HG03045 (cell line): Measurements from ENCODE around the gene ID1.
A peak's percentile ranks its signal among the peaks of the same experiment; 100 is the strongest.
"Not testable (repeated sequence)": the region's sequence is repeated elsewhere in the genome, so short reads cannot be mapped to it uniquely, and the experiment has no call there.

ENCODE experiments used
- ATAC-seq: cut with Tn5 transposase; IDR thresholded peaks from one replicate; pipeline ENCODE4 v1.9.1; 2021; ENCODE audit warnings: mild to moderate bottlenecking, moderate library complexity; ENCODE audit not compliant: unreplicated experiment

Gene ID1

GRCh38 chr20:31596831-31597480, 8.1 kb upstream of the ID1 start:
- ATAC-seq: no peak

- ATAC-seq: no peak
Measured at GRCh38 chr20:31597481-31597855, 7.6 kb upstream of the ID1 start.

DNA sequence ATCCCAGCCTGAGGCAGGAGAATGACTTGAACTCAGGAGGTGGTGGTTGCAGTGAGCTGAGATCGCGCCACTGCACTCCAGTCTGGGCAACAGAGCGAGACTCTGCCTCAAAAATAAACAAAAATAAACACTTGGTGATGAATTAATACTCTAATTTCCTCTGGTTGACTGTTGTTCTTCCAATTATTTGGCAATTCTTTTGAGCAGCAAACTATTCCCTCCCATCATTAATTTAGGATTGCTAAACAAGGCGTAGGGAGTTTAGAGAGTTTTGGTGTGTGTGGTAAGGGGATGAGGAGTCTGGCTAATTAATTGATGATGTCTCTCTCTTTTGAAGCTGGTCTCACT, 2.7 kb upstream of the ID1 start:
- no peak for ATAC-seq

DNA sequence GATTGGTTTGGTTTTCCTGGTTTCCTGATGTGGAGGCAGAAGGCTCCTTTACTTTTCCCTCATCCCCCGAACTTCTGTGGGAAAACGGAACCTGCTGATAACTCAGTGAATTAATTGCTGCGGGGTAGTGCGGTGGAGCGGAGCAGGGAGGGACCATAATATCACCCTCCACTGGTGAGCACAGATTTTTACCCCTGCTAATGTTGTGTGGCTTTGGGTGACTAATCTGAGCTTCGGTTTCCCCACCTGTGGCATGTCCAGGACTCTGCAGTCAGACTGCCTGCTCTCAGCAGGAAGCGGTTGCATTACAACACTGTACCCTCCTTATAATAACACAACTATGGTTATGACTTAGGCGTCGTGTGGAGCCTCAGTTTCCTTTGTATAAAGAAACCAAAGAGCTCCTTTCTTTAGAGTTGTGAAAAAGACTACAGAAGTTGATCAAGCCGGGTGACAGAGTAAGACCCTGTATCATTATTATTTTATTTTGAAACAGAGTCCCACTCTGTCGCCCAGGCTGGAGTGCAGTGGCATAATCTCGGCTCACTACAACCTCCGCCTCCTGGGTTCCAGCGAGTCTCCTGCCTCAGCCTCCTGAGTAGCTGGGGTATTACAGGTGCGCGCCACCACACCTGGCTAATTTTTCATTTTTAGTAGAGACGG, 2.2 kb upstream of the ID1 start:
- ATAC-seq: peak; percentile 46

DNA sequence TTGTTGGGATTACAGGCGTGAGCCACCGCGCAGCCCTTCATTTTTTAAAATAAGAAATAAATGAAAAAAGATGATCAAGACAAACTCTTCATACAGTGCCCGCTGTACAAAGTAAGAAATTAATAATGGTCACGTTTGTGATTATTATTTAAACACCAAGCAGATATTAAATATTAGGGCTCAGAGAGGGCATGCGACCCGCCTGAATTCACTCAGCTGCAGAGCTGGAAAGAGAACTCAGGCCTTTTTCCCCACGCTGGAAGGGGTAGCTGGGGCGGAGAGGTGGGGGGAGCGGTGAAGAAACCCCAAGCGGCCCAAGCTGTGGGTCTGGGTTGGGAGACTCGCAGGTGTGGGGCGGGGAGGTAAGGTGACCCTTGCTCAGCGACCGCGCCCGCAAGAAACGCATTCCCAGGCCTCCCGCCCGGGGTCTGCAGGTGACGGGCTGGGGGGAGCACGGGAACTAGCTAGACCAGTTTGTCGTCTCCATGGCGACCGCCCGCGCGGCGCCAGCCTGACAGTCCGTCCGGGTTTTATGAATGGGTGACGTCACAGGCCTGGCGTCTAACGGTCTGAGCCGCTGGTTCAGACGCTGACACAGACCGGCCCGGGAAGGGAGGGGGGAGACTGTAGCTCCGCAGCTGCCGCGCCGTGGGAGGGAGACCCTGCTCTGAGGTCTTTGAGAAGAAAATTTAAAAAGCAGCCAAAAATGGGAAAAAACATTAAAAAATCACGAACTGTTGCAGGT, 1.1 kb upstream of the ID1 start:
- ATAC-seq: peak; percentile 44

DNA sequence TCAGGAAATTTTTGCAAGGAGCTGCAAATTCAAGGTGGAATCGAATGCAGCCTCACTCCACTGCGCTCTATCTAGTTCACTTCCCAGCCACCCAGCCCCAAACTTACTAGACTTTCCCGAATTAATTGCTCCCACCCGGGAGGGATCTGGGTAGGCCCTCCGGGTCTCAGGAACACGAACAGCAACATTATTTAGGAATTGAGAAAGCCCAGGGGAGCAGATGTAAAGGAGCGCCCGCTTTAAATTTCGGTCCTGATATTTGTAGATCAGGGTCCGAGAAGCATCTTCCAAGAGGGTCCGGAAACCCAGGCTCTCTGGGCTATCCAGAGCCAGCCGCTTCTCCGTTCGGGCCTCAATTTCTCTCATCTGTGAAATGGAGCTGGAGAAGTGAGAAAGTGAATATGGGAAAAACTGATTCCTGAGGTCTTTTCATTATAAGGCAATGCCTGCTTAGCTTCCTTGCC, 490 bp upstream of the ID1 start:
- ATAC-seq: no peak

DNA sequence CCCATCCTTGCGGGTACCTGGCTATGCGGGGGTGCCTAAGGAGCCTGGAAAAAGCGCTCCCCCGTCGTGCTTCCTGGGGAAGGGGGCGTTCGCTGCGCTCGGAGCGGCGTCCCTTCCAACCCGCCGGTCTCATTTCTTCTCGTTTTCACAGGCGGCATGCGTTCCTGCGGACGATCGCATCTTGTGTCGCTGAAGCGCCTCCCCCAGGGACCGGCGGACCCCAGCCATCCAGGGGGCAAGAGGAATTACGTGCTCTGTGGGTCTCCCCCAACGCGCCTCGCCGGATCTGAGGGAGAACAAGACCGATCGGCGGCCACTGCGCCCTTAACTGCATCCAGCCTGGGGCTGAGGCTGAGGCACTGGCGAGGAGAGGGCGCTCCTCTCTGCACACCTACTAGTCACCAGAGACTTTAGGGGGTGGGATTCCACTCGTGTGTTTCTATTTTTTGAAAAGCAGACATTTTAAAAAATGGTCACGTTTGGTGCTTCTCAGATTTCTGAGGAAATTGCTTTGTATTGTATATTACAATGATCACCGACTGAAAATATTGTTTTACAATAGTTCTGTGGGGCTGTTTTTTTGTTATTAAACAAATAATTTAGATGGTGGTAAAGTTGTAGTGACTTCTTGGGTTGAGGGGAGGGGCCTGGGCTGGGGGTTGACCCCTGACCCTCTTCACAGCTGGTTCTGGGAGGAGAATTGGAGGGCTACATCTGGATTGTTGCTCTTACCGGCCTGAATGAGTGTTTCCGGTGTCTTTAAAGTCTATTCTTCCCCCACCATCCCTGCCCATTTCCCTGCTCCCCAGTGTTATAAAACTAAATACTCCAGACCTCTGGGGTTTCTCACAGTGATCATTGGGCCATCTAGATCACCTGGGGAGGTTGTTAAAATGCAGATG, 1.1 kb downstream of the ID1 start:
- no peak for ATAC-seq

DNA sequence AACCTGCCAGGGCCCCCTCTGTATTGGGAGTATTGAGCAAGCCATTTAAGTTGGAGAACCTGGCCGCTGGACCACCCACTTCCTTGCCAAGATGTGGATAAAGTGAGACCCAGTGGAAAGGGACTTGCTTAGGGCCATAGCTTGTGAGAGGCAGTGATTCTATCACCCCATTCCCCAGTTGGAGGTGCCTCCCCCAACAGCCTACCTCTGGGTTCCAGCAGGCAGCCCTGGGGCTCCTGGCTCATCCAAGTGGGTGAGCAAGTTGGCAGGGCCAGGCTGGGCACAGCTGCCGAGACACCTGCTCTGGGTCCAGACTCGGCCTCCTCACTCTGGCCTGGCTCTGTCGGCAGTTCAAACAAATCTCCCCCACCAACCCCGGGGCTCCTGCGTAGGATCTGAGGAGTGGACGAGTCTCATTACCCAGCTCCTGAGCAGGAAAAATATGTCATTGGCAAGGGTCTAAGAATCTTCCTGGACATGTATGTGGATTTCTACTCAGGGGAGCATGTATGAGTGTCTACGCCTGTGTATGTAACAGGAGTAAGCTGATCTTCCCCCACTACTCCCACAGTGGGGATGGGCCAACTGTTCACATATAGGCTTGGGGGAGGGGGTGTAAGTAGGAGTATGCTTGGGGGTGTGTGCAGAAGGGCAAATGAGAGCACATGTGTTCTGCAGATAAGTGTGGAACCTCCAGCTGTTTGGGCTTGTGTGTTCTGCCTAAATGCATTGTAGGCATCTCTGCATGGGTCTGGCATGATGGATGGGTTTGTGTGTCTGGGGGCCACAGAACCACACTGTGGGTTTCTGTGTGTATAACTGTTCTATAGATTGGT, 1.9 kb downstream of the ID1 start:
- ATAC-seq: no peak

DNA sequence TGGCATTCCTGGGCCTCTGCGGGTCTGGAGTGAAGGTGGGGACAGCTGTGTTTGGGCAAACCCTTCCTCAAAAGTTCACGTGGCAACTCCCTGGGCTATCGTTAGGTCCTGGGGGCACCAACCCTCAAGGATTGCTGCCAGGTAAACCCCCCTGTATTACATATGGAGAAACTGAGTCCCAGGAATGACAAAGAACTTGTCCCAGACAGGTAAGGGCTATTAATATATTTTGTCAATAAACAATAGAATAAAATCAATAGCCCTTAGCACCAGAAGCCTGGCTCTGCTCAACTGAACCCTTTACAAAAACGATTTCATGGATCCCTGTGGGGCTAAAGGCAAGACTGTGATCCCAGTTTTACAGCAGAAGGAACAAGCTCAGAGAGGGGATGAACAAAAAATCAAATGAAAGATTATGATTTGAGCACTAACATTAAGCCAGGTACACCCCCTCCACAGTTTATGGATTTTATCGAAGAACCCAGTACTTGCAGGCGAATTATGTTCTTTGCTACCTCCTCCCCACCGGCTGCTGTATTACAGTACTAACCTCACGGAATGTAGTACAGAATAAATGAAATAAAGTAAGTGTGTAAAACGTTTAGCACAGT, 2.7 kb downstream of the ID1 start:
- no peak for ATAC-seq

GRCh38 chr20:31608251-31608945, 3.3 kb downstream of the ID1 start:
- ATAC-seq: no peak

DNA sequence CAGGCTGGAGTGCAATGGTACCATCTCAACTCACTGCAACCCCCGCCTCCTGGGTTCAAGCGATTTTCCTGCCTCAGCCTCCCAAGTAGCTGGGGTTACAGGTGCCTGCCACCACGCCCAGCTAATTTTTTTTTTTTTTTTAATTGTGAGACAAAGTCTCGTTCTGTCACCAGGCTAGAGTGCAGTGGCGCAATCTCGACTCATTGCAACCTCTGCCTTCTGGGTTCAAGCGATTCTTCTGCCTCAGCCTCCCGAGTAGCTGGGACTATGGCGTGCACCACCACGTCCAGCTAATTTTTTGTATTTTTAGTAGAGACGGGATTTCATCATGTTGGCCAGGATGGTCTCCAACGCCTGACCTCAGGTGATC, 7.2 kb downstream of the ID1 start:
- not testable (repeated sequence) for ATAC-seq

DNA sequence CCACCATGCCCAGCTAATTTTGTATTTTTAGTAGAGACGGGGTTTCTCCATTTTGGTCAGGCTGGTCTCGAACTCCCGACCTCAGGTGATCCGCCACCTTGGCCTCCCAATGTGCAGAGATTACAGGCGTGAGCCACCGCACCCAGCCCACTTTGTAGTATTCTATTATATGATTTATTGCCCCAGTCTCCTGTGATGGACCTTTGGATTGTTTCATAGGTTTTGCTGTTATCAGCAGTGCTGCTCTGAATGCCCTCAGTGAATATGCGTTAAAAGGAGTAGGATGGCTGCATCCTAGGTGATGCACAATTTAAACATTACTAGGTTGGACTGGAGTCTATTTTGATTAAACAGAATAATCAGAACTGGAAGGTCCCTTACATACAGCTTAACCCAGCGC, 10.3 kb downstream of the ID1 start:
- no peak for ATAC-seq

DNA sequence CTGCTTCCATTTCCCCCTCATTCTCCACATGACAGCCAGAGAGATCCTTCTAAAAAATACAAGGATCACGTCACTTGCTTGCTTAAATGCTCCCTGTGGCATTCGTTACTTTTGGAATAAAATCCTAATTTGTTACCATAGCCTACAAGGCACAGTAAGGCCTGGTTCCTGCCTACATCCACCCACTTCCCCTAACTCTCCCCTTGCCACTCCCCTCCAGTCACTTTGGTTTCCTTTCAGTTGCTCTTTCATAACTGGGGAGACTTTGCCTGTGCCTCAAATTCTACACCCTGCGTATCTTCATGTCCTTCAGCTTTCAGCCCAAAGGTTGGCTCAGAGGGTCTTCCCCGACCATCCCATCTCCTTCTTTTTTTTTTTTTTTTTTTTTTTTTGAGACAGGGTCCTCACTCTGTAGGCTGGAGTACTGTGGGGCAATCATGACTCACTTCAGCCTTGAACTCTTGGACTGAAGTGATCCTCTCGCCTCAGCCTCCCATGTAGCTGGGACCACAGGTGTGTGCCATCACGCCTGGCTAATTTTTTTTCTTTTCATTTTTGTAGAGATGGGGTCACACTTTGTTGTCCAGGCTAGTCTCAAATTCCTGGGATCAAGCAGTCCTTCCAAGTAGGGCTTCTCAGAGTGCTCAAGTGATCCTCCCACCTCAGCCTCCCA, 12.5 kb downstream of the ID1 start:
- ATAC-seq: no peak

GRCh38 chr20:31620246-31620645, 15.2 kb downstream of the ID1 start:
- ATAC-seq: no peak

- not testable (repeated sequence) for ATAC-seq
Measured at GRCh38 chr20:31623123-31623505, 18.0 kb downstream of the ID1 start.

DNA sequence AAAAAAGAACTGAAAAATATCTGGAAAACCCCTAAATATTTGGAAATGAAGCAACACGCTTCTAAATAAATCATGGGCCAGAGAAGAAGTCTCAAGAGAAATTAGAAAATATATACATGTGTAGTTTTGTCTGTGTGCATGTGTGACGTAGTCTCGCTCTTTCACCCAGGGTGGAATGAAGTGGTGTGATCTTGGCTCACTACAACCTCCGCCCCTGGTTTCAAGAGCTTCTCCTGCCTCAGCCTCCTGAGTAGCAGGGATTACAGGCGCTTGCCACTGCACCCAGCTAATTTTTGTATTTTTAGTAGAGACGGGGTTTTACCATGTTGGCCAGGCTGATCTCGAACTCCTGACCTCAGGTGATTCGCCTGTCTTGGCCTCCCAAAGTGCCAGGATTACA, 21.4 kb downstream of the ID1 start:
- not testable (repeated sequence) for ATAC-seq

DNA sequence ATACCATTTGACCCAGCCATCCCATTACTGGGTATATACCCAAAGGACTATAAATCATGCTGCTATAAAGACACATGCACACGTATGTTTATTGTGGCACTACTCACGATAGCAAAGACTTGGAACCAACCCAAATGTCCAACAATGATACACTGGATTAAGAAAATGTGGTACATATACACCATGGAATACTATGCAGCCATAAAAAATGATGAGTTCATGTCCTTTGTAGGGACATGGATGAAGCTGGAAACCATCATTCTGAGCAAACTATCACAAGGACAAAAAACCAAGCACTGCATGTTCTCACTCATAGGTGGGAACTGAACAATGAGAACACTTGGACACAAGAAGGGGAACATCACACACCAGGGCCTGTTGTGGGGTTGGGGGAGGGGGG, 23.0 kb downstream of the ID1 start:
- ATAC-seq: not testable (repeated sequence)

DNA sequence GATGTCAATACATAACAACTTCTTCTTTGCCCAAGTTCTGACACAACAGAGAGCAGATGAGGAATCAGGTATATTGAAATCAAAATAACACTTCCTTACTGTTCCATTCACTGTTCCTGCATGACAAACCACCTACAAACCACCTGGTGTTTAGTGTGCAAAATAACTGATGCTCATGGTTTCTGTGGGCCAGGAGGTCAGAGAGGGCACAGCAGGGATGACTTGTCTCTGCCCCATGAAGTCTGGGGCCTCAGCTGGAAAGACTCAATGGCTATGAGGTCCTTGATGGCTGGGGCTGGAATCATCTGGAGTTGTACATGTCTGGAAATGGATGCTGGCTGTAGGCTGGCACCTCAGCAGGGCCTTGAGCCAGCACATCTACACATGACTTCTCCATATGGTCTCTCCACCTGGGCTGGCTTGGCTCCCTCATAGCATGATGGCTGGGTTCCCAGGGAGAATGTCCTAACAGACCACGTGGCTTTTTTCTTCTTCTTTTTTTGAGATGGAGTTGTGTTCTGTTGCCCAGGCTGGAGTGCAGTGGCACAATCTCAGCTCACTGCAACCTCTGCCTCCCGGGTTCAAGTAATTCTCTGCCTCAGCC, 25.2 kb downstream of the ID1 start:
- ATAC-seq: no peak
